Lower leg skin (tissue), 3 donors: Measurements from ENCODE around the gene EPHB2.

Experiments used
- CTCF ChIP-seq, 3 donors: fragments of 450-650 bp; IDR thresholded peaks; one replicate each; pipeline ENCODE4 v1.5.1; 2016; ENCODE audit warnings: antibody characterized with exemption in 3 of 3, mild to moderate bottlenecking in 3 of 3, moderate library complexity in 2 of 3
- POLR2A ChIP-seq, 2 donors: fragments of 450-650 bp; IDR thresholded peaks; one replicate each; pipeline ENCODE4 v1.6.1; 2016 to 2017; ENCODE audit warnings: antibody characterized with exemption in 2 of 2, mild to moderate bottlenecking in 1 of 2, moderate library complexity in 1 of 2

- TF ChIP-seq CTCF (IDR thresholded peaks at IDR 0.05) (no peak), POLR2A (IDR thresholded peaks at IDR 0.05) (no peak)
Observed at GRCh38 chr1:22932803-22933470, 222.3 kb downstream of the EPHB2 start.
